Activated effector memory CD4-positive, alpha-beta T cell treated with Interleukin-2 at 50 U/mL for 16 hours (primary cell): ENCODE data around the gene BBOF1.
"Not testable (repeated sequence)": the region's sequence is repeated elsewhere in the genome, so short reads cannot be mapped to it uniquely, and the experiment has no call there.

ENCODE experiments used
- DNase-seq: peaks from one replicate; pipeline ENCODE4 v3.0.0-alpha.2; 2020

The BBOF1 gene, protein sequence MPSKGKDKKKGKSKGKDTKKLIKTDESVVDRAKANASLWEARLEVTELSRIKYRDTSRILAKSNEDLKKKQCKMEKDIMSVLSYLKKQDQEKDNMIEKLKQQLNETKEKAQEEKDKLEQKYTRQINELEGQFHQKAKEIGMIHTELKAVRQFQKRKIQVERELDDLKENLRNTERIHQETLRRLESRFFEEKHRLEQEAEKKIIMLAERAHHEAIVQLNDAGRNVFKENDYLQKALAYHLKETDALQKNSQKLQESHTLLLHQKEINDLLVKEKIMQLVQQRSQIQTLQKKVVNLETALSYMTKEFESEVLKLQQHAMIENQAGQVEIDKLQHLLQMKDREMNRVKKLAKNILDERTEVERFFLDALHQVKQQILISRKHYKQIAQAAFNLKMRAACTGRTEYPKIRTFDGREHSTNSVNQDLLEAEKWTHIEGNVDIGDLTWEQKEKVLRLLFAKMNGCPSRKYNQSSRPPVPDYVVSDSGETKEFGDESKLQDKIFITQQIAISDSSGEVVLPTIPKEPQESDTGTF

DNA sequence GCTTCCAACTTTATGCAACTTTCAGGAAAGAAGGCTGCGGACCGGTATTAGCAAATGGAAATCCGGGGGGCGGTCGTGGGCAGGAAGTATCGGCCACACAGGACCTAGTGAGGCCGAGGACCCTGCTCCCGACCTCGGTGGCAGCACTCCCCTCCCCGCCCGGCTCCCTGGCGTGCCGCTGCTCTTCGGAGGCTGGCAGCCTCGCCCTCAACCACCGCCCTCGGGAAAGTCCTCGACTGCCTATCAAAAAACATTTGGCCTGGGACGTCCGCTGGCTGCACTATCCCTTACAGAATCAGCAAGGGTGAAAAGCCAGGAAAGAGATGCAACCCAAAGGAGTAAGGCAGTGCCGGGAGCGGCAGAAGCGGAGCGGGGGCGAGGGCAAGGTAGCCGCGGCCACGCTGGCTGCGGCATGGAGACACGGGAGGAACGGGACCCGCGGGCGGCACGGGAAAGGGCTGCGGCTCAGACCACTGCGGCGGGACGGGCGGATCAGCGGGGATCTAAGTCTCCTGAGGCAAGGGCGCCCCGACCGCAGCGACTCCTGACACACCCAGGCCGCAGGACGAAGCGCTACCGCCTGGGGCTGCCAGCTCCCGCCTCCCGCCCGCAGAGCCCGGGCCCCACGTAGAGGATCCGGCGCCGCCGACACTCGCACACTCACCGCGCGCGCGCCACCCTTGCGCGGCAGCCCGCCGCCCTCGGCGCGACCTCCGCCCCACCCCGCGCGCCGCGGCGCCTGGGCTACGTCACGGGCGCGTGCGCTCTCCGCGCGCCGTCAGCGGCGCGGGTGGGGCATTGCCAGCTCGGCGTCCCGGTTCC, at the start of gene BBOF1, which contains the start of gene ENTPD5:
TSS of gene BBOF1 (plus strand) at position 764 of the 822 bp plus-strand sequence. CDS start 130 bp downstream, outside the sequence.
TSS of gene ENTPD5 (minus strand) at position 703 of the 822 bp plus-strand sequence. CDS start 31,186 bp downstream, outside the sequence.
- DNase-seq, result peak; percentile 81

DNA sequence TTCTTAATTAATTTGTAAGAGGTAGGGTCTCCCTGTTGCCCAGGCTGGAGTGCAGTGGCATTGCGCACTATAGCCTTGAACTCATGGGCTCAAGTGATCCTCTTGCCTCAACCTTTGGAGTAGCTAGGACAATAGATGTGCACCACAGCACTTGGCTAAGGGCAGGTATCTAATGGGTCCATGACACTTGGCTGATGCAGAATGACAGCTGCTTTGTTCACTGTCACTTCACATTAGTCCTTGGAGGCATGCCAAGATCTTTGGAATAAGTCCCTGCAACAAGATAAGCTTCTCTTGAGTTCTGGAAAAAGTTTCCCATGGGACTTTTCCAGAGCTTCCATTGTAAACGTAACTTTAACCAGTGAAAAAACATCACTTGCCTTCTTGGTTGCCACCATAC, 45.7 kb upstream of the BBOF1 start:
- DNase-seq, result no peak

DNA sequence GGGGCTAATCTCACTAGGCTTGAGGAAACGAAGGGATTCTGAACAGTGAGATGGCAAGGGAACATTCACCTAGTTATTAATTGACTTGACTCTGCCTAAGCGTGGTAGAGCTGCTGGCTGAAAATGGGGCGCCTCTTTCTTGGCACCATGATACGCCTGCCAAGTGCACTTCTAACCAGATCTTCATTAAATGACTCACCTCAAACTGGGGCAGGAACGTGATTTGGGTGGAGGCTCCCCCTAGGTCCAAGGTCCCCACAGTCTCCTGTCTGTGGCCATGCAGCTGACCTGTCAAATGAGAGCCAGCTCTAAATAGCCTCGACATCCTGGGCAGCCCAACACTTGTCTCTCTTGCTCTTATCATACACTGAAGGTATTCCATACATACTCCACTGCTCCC, 43.0 kb upstream of the BBOF1 start:
- DNase-seq, result no peak

DNA sequence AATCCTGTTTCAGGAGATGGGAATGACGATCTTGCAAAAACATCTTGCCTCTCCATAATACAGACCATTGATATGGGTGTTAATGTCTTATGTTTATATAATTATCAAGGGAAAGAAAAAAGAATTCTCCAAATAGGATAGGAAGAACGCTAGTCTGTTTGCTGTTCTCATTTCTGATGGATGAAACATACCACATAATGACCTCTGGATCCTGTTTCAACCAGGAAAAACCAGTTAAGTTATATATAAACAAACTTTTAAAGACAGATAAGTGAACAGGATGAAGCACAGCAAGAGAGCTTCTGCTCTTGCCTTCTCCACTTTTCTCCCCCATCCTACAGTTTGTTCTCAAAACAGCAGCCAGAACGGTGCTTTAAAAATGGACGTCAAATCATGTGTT, 41.3 kb upstream of the BBOF1 start:
- DNase-seq, result no peak

DNA sequence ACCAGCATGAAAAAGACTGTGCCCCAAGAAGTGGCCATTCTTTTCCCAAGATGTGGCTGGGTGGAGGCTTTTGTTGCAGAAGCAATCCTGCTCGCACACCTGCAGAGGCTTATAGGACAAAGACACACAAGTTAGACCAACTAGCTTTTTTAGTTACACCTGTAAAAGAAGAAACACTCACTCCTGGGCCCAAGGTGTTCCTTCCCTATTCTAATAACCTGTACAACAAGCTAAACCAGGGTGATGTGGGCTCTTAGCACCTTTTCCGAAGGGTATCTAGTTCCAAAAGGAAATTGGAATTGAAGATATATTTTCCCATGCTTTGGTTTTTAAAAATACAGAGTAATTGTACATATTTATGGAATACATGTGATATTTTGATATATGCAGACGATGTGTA, 31.1 kb upstream of the BBOF1 start:
- DNase-seq, result no peak

DNA sequence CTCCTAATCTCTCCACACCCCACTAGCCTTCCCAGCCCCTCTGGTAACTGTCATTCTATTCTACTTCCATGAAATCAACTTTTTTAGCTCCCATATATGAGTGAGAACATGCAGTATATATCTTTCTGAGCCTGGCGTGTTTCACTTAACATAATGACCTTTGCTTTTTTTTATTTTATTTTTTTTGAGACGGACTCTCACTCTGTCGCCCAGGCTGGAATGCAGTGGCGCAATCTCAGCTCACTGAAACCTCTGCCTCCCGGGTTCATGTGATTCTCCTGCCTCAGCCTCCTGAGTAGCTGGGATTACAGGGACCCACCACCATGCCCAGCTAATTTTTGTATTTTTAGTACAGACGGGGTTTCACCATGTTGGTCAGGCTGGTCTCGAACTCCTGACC, 30.5 kb upstream of the BBOF1 start:
- DNase-seq, result not testable (repeated sequence)

DNA sequence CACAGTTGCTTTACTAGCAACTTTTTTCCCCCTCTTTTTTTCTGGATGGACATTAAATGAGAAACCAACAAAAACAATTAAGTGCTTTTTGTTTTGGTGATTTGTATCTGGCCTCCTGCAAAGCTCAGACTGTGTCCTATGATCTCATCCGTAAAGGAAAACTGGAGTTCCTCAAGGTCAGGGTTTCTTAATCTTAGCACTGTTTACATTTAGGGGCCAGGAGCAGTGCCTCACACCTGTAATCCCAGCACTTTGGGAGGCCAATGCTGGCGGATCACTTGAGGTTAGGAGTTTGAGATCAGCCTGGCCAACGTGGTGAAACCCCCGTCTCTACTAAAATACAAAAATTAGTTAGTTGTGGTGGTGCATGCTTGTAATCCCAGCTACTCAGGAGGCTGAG, 28.1 kb upstream of the BBOF1 start:
- DNase-seq, result no peak

DNA sequence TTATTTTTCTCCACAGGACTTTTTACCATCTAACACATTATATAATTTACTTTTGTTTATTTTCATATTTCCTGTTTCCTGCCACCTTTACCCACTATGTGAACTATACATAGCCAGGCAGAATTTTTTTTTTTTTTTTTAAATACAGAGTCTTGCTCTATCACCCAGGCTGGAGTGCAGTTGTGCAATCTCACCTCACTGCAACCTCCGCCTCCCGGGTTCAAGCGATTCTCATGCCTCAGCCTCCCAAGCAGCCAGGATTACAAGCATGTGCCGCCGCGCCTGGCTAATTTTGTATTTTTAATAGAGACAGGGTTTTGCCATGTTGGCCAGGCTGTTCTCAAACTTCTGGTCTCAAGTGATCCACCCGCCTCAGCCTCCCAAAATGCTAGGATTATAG, 24.2 kb upstream of the BBOF1 start:
- DNase-seq, result not testable (repeated sequence)

DNA sequence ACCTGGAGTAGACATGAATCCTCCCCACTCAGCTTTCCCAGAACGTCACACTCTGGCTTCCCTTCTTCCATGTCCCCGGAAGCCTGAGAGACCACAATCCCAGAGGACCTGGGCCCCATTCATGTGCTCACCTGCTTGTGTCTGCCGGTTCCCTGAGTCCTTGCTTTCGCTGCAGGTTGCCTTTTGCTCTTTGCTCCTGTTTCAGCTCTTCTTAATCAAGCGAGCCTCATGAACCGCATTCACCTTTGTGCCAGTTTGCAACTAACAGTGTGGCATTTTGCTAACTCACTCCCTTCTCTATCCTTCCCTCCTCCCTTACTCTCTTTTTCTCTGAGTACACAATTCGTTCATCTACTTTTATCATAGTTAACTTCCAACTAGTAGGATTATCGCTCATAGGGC, 23.2 kb upstream of the BBOF1 start:
- no peak for DNase-seq

DNA sequence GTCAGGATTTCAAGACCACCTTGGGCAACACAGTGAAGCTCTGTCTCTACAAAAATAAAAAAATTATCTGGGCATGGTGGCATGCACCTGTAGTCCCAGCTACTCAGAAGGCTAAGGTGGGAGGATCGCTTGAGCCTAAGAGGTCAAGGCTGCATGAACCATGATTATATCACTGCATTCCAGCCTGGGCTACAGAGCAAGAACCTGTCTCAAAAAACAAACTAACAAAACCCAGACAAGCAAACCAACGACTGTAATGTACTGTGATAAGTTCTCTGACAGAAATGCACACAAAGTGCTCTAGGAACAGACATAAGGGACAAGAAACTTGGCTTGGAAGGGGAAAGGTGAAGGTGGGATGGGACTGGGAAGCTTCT, 22.4 kb upstream of the BBOF1 start:
- no peak for DNase-seq

DNA sequence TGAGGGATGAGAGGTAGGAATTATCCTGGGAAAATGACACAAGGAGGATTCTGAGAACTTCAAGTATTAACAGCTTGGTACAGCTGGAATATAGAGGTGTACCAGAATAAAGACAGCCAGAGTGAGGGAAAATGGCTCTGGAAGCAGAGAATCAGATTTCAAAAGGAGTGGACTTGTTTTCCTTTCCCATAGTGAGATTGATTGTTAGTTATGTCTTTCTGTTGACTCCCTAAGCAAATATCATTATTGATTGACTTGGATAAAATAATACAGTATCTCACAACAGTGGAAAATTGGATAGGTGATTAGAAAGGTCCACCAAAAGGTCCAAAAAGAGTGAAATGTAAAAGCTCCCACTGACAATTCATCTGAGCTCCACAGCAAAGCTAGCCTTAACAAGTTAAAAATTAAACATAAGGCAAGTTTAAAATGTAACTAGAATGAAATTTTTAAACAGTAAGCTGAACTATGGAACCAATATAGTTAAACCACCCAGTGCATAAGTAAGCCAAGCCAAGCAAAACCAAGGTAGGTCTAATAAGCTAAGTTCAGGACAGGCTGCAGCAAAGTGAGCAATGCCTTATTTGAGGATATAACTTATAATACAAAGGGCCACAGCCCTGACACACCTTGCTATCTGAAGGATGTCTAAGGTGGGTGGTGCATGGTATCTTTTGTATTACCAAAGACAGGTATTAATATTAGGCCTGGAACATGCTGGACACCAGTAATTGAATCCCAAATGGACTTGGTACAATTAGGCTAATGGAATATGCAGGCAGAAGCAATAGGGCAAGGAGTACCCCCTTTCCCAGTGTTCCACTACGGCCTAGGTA, 21.8 kb upstream of the BBOF1 start:
- DNase-seq, result no peak

DNA sequence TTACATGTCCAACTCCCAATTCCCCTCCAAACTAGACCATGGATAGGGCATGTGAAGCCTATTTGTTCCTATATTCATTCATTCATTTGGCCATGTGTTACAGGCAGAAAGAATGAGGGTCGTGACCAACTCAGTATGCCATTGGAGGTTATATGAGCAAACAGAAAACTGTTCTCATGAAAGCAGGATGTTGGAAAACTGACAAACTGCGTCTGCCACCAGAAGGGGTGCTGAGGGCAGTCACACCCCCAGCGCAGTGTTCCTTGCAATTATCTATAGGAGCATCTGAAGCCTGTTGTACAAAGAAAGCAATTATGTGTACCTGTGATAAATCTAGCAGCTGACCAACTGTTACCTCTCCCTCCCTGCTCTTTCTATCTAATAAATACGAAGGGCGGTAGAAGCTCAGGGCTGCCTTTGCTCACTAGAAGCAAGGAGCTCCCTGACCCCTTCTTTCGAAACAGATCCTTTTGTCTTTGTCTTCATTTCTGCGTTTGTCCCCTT, 21.2 kb upstream of the BBOF1 start:
- no peak for DNase-seq

DNA sequence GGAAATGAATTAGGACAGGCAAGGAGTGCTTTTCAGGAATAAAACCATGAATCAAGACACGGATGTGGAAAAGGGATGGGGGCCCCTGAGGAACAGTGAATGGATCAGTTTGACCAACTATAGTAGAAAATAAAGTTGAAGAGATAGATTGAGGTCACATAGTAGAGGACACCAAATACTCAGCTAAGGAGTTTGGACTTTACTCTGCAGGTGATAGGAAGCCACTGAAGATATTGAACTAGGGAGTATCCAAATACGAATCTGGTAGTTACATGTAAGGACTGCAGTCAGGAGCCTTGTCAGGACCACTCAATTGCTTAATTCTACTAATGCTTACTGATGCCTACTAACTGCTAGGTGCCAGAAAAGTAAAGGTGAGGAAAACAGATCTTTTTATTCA, 20.4 kb upstream of the BBOF1 start:
- DNase-seq, result no peak

DNA sequence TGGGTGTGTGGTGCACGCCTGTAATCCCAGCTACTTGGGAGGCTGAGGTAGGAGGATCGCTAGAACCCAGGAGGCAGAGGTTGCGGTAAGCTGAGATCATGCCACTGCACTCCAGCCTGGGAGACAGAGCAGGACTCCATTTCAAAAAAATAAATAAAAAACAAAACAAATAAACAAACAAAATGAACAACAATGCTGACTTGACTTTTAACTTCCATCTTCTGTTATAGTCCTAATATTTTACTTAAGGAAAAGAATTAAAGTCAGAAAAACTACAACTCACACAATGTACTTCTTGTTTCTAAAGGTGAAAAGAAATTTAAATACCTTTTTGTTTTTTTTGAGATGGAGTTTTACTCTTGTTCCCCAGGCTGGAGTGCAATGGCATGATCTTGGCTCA, 13.5 kb upstream of the BBOF1 start:
- DNase-seq, result not testable (repeated sequence)

DNA sequence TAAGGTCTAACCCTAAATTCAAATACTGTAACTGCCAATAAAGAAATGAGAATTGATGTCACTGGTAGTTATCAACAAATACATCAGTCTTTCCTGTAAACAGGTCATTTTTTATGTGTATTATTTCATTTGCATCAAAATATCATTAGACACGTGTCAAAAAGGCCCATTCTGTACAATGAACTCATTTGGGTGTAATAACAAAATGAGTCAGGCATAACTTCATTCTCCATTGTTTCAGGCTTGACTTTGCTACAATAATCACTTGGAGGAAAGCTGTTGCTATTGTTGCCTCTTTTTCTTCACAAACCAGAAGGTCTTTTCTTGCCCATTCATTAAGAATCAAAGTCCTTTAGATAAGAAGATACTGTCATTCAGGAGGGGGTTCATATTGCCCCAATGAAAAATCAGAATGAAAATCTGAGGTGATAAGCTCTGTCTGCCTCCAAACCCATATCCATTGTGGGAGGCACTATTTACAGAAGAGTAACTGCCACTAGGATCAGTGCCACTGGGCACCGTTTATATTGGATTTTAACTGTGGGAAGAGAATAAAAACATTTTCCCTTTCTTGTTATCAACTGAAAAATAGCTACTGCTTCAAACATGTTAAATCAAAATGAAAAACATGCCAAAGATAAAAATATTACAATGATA, 10.2 kb upstream of the BBOF1 start:
- DNase-seq, result no peak

DNA sequence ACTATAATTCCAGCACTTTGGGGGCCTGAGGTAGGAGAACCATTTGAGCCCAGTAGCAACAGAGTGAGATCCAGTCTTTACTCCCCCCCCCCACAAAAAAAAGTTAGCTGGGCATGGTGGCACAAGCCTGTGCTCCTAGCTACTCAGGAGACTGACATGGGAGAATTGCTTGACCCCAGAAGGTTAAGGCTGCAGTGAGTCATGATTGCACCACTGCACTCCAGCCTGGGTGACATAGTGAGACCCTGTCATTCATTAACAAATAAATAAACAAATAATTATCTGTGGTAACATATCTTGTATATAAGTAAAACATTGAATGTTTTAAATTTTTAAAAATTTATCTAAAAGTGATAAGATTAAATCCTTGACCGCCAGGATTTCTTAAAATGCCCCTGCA, 4.8 kb upstream of the BBOF1 start:
- DNase-seq, result no peak

DNA sequence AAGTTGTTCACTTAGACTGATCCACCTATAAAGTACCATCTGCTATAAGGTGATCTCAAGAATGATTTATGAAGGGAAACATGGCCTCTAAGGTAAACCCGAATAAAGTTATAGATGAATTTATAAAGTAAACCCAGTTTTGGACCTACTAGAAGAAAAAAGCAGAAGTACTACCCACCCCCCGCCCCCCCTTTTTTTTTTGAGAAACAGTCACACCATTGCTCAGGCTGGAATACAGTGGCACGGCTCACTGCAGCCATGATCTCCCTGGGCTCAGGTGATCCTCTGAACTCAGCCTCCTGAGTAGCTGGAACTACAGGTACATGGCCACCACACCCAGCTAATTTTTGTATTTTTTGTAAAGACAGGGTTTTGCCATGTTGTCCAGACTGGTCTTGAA, 4.0 kb upstream of the BBOF1 start:
- DNase-seq, result no peak

DNA sequence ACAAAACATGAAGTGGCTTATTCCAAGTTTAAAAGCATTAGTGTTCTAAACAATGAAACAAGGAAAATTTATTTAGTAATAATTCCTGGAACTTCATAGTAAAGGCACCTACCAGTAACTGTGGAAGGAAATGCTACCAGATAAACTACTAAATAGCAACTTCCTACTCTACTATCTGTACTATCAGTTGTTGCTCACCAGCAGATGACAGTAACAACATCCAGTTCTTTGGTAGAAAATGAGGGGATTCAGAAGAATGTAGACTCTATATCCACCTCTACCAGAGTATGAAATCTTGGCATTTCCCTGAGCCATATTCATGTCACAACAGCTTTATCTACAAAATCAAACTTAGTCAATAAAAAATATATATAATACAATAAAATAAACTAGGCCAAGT, 3.2 kb upstream of the BBOF1 start:
- no peak for DNase-seq

DNA sequence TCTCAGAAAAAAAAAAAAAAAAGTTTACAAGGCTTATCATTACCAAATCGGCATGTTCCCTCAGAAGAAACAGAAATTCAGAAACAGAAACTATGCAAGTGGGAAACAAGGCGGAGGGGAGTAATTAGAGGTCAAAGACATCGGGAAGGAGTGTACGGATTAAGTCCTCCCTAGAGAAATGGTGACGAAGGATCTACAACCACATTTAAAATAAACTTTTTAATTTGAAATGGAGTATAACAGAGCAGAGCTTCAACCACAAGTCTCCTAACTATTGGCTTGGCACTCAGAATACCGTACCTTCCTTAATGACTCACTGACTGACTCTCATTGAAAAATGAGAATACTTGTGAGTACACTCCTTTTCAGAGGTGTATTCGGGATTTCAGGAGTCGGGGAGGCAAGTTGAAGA, 969 bp upstream of the BBOF1 start:
- DNase-seq, result no peak

DNA sequence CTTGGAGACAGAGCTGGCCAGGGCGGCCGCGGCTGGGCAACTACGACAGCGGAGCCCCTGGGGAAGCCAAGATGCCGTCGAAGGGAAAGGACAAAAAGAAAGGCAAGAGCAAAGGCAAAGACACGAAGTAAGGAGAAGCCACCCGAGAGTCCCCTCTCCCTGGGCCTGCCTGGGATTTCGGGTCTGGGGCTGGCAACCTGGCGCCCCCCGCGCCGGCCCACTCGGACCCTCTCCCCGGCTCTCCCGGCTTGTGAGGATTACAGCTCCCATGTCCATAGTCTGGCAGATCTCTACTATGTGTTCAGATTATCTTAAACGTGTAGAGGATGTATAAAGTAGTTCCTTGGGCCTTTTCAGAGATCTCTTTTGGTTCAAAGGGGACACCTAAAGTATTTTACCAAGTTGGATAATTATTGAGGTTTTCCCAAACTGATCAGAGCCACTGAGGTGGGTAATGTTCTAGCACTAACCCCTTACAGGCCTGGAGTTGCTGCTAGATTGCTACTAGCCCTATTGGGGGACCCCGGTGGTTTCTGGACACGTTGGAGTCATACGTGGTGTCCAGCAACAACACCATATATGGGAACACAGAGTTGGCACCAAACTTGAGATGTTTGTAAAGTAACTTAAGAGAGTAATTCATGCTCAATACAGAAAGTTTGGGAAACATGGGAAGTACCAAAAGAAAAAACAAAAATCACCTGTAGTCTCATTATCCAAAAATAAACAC, 424 bp downstream of the BBOF1 start:
- no peak for DNase-seq

DNA sequence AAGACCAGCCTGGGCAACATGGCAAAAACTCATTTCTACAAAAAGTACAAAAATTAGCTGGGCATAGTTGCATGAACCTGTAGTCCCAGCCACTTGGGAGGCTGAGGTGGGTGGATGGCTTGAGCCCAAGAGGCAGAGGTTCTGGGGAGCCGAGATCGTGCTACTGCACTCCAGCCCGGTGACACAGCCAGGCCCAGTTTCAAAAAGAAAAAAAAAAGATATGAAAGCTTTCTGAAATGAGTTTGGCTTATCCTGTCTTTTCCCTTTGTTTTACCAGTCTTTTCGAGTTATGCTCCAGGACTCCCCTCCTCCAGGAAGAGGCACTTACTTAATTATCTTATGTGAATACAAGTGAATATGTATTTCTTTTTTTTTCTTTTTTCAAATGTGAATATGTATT, 3.2 kb downstream of the BBOF1 start:
- no peak for DNase-seq
